Liver (tissue), 9 donors: ENCODE results near the gene PGM1. TPM values are rescaled to one million over a fixed set of nuclear protein-coding genes. Genes with fewer than 3 reads are reported as not detected.

Experiments used
- DNase-seq: peaks from one replicate; pipeline ENCODE4 v3.0.0-alpha.2; 2017; ENCODE audit warnings: low spot score
- H3K27ac ChIP-seq, 2 donors: one replicate each; pipeline ENCODE4 v1.7.0; 2013; ENCODE audit warnings: inconsistent platforms in 2 of 2, low read length in 2 of 2, control low read depth in 1 of 2, low read depth in 1 of 2, mild to moderate bottlenecking in 1 of 2
- H3K27me3 ChIP-seq, 4 donors: one replicate each; pipeline versions ENCODE4 v1.6.1 to v1.7.0; 2013; ENCODE audit warnings: low read length in 3 of 4, inconsistent platforms in 1 of 4, mild to moderate bottlenecking in 1 of 4, moderate library complexity in 1 of 4; ENCODE audit not compliant: control insufficient read depth in 4 of 4, insufficient read depth in 4 of 4
- H3K36me3 ChIP-seq, 4 donors: one replicate each; pipeline versions ENCODE4 v1.6.1 to v1.7.0; 2013; ENCODE audit warnings: low read length in 3 of 4, mild to moderate bottlenecking in 3 of 4, low read depth in 1 of 4, moderate library complexity in 1 of 4; ENCODE audit not compliant: control insufficient read depth in 4 of 4, insufficient read depth in 3 of 4
- H3K4me1 ChIP-seq, 4 donors: one replicate each; pipeline versions ENCODE4 v1.6.1 to v1.7.0; 2013; ENCODE audit warnings: low read length in 3 of 4, mild to moderate bottlenecking in 3 of 4, moderate library complexity in 1 of 4; ENCODE audit not compliant: control insufficient read depth in 4 of 4, insufficient read depth in 4 of 4
- H3K4me3 ChIP-seq, 3 donors: one replicate each; pipeline versions ENCODE4 v1.6.1 to v1.7.0; 2013; ENCODE audit warnings: low read length in 3 of 3, control low read depth in 1 of 3, low read depth in 1 of 3, mild to moderate bottlenecking in 1 of 3
- H3K9ac ChIP-seq, 2 donors: one replicate each; pipeline ENCODE4 v1.7.0; 2013; ENCODE audit warnings: low read length in 2 of 2, mild to moderate bottlenecking in 2 of 2, moderate library complexity in 2 of 2, control low read depth in 1 of 2, low read depth in 1 of 2
- H3K9me3 ChIP-seq, 4 donors: one replicate each; pipeline versions ENCODE4 v1.6.1 to v1.7.0; 2013; ENCODE audit warnings: low read length in 3 of 4; ENCODE audit not compliant: control insufficient read depth in 4 of 4
- ATF3 ChIP-seq: IDR thresholded peaks from 2 replicates; pipeline ENCODE4 v1.6.1; 2016; ENCODE audit warnings: antibody characterized with exemption
- CTCF ChIP-seq: fragments of 150-350 bp; IDR thresholded peaks from 2 replicates; pipeline ENCODE4 v1.5.1; 2017; ENCODE audit warnings: improper control_type of control experiment, low read depth, low read length; ENCODE audit not compliant: missing input control
- EGR1 ChIP-seq, 2 donors: IDR thresholded peaks; 2 replicates each; pipeline ENCODE4 v1.6.1; 2016 to 2018; ENCODE audit warnings: antibody characterized with exemption in 2 of 2, low read depth in 2 of 2
- FOXA1 ChIP-seq: IDR thresholded peaks from 2 replicates; pipeline ENCODE4 v1.6.1; 2016; ENCODE audit warnings: antibody characterized with exemption
- FOXA2 ChIP-seq: IDR thresholded peaks from 2 replicates; pipeline ENCODE4 v1.6.1; 2016; ENCODE audit warnings: antibody characterized with exemption
- GABPA ChIP-seq, 2 donors: IDR thresholded peaks in 1 of 2; conservative IDR thresholded peaks in 1 of 2; 2 replicates each; pipeline ENCODE4 v1.6.1; 2016; ENCODE audit warnings: antibody characterized with exemption in 2 of 2, mild to moderate bottlenecking in 1 of 2, moderate library complexity in 1 of 2
- HNF4A ChIP-seq, 2 donors: conservative IDR thresholded peaks; 2 replicates each; pipeline ENCODE4 v1.6.1; 2016; ENCODE audit warnings: antibody characterized with exemption in 2 of 2, mild to moderate bottlenecking in 2 of 2
- HNF4G ChIP-seq: IDR thresholded peaks from 2 replicates; pipeline ENCODE4 v1.6.1; 2016; ENCODE audit warnings: antibody characterized with exemption
- JUND ChIP-seq, 2 donors: IDR thresholded peaks; 2 replicates each; pipeline ENCODE4 v1.6.1; 2016; ENCODE audit warnings: antibody characterized with exemption in 2 of 2
- MAX ChIP-seq: IDR thresholded peaks from 2 replicates; pipeline ENCODE4 v1.6.1; 2016; ENCODE audit warnings: antibody characterized with exemption
- NR2F2 ChIP-seq: IDR thresholded peaks from 2 replicates; pipeline ENCODE4 v1.6.1; 2016; ENCODE audit warnings: antibody characterized with exemption
- RAD21 ChIP-seq, 2 donors: IDR thresholded peaks; 2 replicates each; pipeline ENCODE4 v1.6.1; 2016; ENCODE audit warnings: antibody characterized with exemption in 2 of 2, mild to moderate bottlenecking in 2 of 2
- REST ChIP-seq: IDR thresholded peaks from 2 replicates; pipeline ENCODE4 v1.6.1; 2016; ENCODE audit warnings: antibody characterized with exemption, mild to moderate bottlenecking
- RXRA ChIP-seq, 2 donors: IDR thresholded peaks; 2 replicates each; pipeline ENCODE4 v1.6.1; 2017 to 2018; ENCODE audit warnings: antibody characterized with exemption in 2 of 2, mild to moderate bottlenecking in 1 of 2
- SP1 ChIP-seq: IDR thresholded peaks from 2 replicates; pipeline ENCODE4 v1.6.1; 2018; ENCODE audit warnings: antibody characterized with exemption, mild to moderate bottlenecking
- TAF1 ChIP-seq: conservative IDR thresholded peaks from 2 replicates; pipeline ENCODE4 v1.6.1; 2016; ENCODE audit warnings: antibody characterized with exemption, mild to moderate bottlenecking
- YY1 ChIP-seq: IDR thresholded peaks from 2 replicates; pipeline ENCODE4 v1.6.1; 2016; ENCODE audit warnings: antibody characterized with exemption, mild to moderate bottlenecking
- ZBTB33 ChIP-seq: IDR thresholded peaks from 2 replicates; pipeline ENCODE4 v1.6.1; 2016; ENCODE audit warnings: antibody characterized with exemption
- WGBS: extraction: QIAGEN DNeasy Blood & Tissue Kit; methylation state at CpG from one replicate; pipeline ENCODE4 v1.1.7; 2013; 5-methylcytosine and 5-hydroxymethylcytosine counted together
- polyA plus RNA-seq, 2 donors: library from polyadenylated mRNA; stranded (reverse) in 1 of 2; unstranded in 1 of 2; fragments of 200-250 nt in 1 of 2; fragments of >200 nt in 1 of 2; fragmentation: Nextera tagmentation in 1 of 2; extraction: Ambion mirVana in 1 of 2; gene quantifications; one replicate each; pipeline versions ENCODE4 v1.2.1 to v1.2.3, GENCODE V29; 2013 to 2015
- total RNA-seq, 2 donors: library from RNA; depleted of rRNA; stranded (reverse); fragments of >200 nt; gene quantifications; one replicate each; pipeline ENCODE4 v1.2.3, GENCODE V29; 2014
- donor health status: healthy.
- donor health status: healthy.
- donor health status: healthy.
- donor health status: healthy.
- donor health status: healthy.

Gene PGM1
- total and polyA plus RNA-seq, 4 donors, result 57.3 to 224 (median 120) TPM

GRCh38 chr1:63601912-63602311, 8.7 kb downstream of the PGM1 start:
- Histone ChIP-seq H3K36me3 (no peaks in the 10 kb centered on the region), H3K4me3 (no peak overlapping the region), H3K9ac (no peak overlapping the region), H3K27ac (peak overlapping the region; percentile 55 to 66), H3K4me1 (peaks cover 19 to 73% (median 49%) of the 10 kb centered on the region in 4 donors), H3K9me3 (no peaks in the 10 kb centered on the region), H3K27me3 (no peaks in the 10 kb centered on the region)
- no peak for DNase-seq
- TF ChIP-seq ZBTB33 (no peak), YY1 (no peak), RAD21 (IDR thresholded peaks at IDR 0.05) (no peak), REST (no peak), ATF3 (no peak), HNF4A (conservative IDR thresholded peaks at IDR 0.05) (no peak), EGR1 (IDR thresholded peaks at IDR 0.05; ENCODE audit: low read depth in 2 of 2) (no peak), SP1 (no peak), HNF4G (no peak), CTCF (no peak), FOXA2 (no peak), RXRA (IDR thresholded peaks at IDR 0.05) (no peak), GABPA (IDR thresholded peaks at IDR 0.05 in 1 of 2, conservative IDR thresholded peaks at IDR 0.05 in 1 of 2) (no peak), MAX (no peak), TAF1 (no peak), NR2F2 (no peak), FOXA1 (no peak), JUND (IDR thresholded peaks at IDR 0.05) (no peak)
- WGBS, result 97% methylated on average over 1 of the region's 1 CpG
